ENCODE results near the gene RNF115. TPM values are rescaled to one million over a fixed set of nuclear protein-coding genes. Genes with fewer than 3 reads are reported as not detected.
"Not testable (repeated sequence)": the region's sequence is repeated elsewhere in the genome, so short reads cannot be mapped to it uniquely, and the experiment has no call there.

RNF115 gene
- total RNA-seq, 1 experiment from 2014 or later = 11.5 TPM

- Histone ChIP-seq H3K36me3 (replicated peaks; ENCODE audit: control insufficient read depth, insufficient read depth, low read length) (peaks cover 17% of the 10 kb centered on the region), H3K27me3 (ENCODE audit: control insufficient read depth, insufficient read depth, low read length) (peaks cover 5% of the 10 kb centered on the region; the same call in 1 of the 2 replicates), H3K4me3 (ENCODE audit: insufficient read depth, low read depth, low read length) (peak within 1 kb of the TSS; percentile 69)
- DNase-seq = peak; percentile 95
Observed at GRCh38 chr1:145845514-145846161, 21.7 kb upstream of the RNF115 start, which contains the start of gene NUDT17. TSS of gene NUDT17 (plus strand) at chr1:145845630. CDS start at chr1:145845641, 11 bp downstream.

GRCh38 chr1:145845144-145845513 lies 21.2 kb upstream of the RNF115 start:
- Histone ChIP-seq H3K27me3 (ENCODE audit: control insufficient read depth, insufficient read depth, low read length) (peaks cover 5% of the 10 kb centered on the region; the same call in 1 of the 2 replicates), H3K36me3 (replicated peaks; ENCODE audit: control insufficient read depth, insufficient read depth, low read length) (peaks cover 17% of the 10 kb centered on the region), H3K4me3 (ENCODE audit: insufficient read depth, low read depth, low read length) (peak overlapping the region; percentile 69; the same call in 1 of the 2 replicates)
- no peak for DNase-seq

- peaks cover 20% of the 10 kb centered on the region for H3K36me3 ChIP-seq (replicated peaks; ENCODE audit: control insufficient read depth, insufficient read depth, low read length)
- H3K27me3 ChIP-seq (ENCODE audit: control insufficient read depth, insufficient read depth, low read length) = peaks cover 5% of the 10 kb centered on the region; the same call in 1 of the 2 replicates
- no peak for DNase-seq
- H3K4me3 ChIP-seq (ENCODE audit: insufficient read depth, low read depth, low read length) = no peak overlapping the region
Observed at GRCh38 chr1:145843031-145843430, 19.1 kb upstream of the RNF115 start.

- no peak overlapping the region for H3K4me3 ChIP-seq (ENCODE audit: insufficient read depth, low read depth, low read length)
- peaks cover 42% of the 10 kb centered on the region for H3K36me3 ChIP-seq (replicated peaks; ENCODE audit: control insufficient read depth, insufficient read depth, low read length)
- DNase-seq = no peak
- no peaks in the 10 kb centered on the region for H3K27me3 ChIP-seq (ENCODE audit: control insufficient read depth, insufficient read depth, low read length)
Observed at GRCh38 chr1:145837656-145838055, 13.8 kb upstream of the RNF115 start.

GRCh38 chr1:145830810-145831209 lies 6.9 kb upstream of the RNF115 start:
- H3K36me3 ChIP-seq (replicated peaks; ENCODE audit: control insufficient read depth, insufficient read depth, low read length) = peaks cover 37% of the 10 kb centered on the region
- DNase-seq; H3K4me3 ChIP-seq (ENCODE audit: insufficient read depth, low read depth, low read length); H3K27me3 ChIP-seq (ENCODE audit: control insufficient read depth, insufficient read depth, low read length): not testable (repeated sequence)

GRCh38 chr1:145828367-145829026 lies 4.6 kb upstream of the RNF115 start:
- peaks cover 31% of the 10 kb centered on the region for H3K36me3 ChIP-seq (replicated peaks; ENCODE audit: control insufficient read depth, insufficient read depth, low read length)
- no peak overlapping the region for H3K4me3 ChIP-seq (ENCODE audit: insufficient read depth, low read depth, low read length)
- no peak for DNase-seq
- H3K27me3 ChIP-seq (ENCODE audit: control insufficient read depth, insufficient read depth, low read length) = no peaks in the 10 kb centered on the region

GRCh38 chr1:145827966-145828365 lies 4.1 kb upstream of the RNF115 start:
- Histone ChIP-seq H3K4me3 (ENCODE audit: insufficient read depth, low read depth, low read length) (no peak overlapping the region), H3K27me3 (ENCODE audit: control insufficient read depth, insufficient read depth, low read length) (no peaks in the 10 kb centered on the region), H3K36me3 (replicated peaks; ENCODE audit: control insufficient read depth, insufficient read depth, low read length) (peaks cover 27% of the 10 kb centered on the region)
- no peak for DNase-seq

- Histone ChIP-seq H3K4me3 (ENCODE audit: insufficient read depth, low read depth, low read length) (no peak overlapping the region), H3K27me3 (ENCODE audit: control insufficient read depth, insufficient read depth, low read length) (no peaks in the 10 kb centered on the region), H3K36me3 (replicated peaks; ENCODE audit: control insufficient read depth, insufficient read depth, low read length) (peaks cover 23% of the 10 kb centered on the region)
- no peak for DNase-seq
Observed at GRCh38 chr1:145826030-145826429, 2.1 kb upstream of the RNF115 start.

- peak overlapping the region; percentile 91 for H3K4me3 ChIP-seq (ENCODE audit: insufficient read depth, low read depth, low read length)
- peak; percentile 22 for DNase-seq
- peaks cover 21% of the 10 kb centered on the region for H3K36me3 ChIP-seq (replicated peaks; ENCODE audit: control insufficient read depth, insufficient read depth, low read length)
- H3K27me3 ChIP-seq (ENCODE audit: control insufficient read depth, insufficient read depth, low read length) = no peaks in the 10 kb centered on the region
Observed at GRCh38 chr1:145824499-145824842, 576 bp upstream of the RNF115 start.

- not testable (repeated sequence) for H3K27me3 ChIP-seq (ENCODE audit: control insufficient read depth, insufficient read depth, low read length); H3K36me3 ChIP-seq (replicated peaks; ENCODE audit: control insufficient read depth, insufficient read depth, low read length); H3K4me3 ChIP-seq (ENCODE audit: insufficient read depth, low read depth, low read length); DNase-seq
Observed at GRCh38 chr1:145822779-145823331, 1.0 kb downstream of the RNF115 start.

GRCh38 chr1:145818095-145818494 lies 5.8 kb downstream of the RNF115 start:
- H3K27me3 ChIP-seq (ENCODE audit: control insufficient read depth, insufficient read depth, low read length); DNase-seq; H3K36me3 ChIP-seq (replicated peaks; ENCODE audit: control insufficient read depth, insufficient read depth, low read length); H3K4me3 ChIP-seq (ENCODE audit: insufficient read depth, low read depth, low read length): not testable (repeated sequence)

GRCh38 chr1:145812977-145813810 lies 10.7 kb downstream of the RNF115 start:
- not testable (repeated sequence) for DNase-seq; H3K36me3 ChIP-seq (replicated peaks; ENCODE audit: control insufficient read depth, insufficient read depth, low read length); H3K27me3 ChIP-seq (ENCODE audit: control insufficient read depth, insufficient read depth, low read length); H3K4me3 ChIP-seq (ENCODE audit: insufficient read depth, low read depth, low read length)

- Histone ChIP-seq H3K4me3 (ENCODE audit: insufficient read depth, low read depth, low read length) (no peak overlapping the region), H3K27me3 (ENCODE audit: control insufficient read depth, insufficient read depth, low read length) (no peaks in the 10 kb centered on the region), H3K36me3 (replicated peaks; ENCODE audit: control insufficient read depth, insufficient read depth, low read length) (no peaks in the 10 kb centered on the region)
- DNase-seq = no peak
Observed at GRCh38 chr1:145806844-145807243, 17.1 kb downstream of the RNF115 start.

GRCh38 chr1:145806408-145806807 lies 17.5 kb downstream of the RNF115 start:
- no peaks in the 10 kb centered on the region for H3K36me3 ChIP-seq (replicated peaks; ENCODE audit: control insufficient read depth, insufficient read depth, low read length)

More at GRCh38 chr1:145806408-145806807, 17.5 kb downstream of the RNF115 start:
- DNase-seq = no peak
- no peaks in the 10 kb centered on the region for H3K27me3 ChIP-seq (ENCODE audit: control insufficient read depth, insufficient read depth, low read length)
- H3K4me3 ChIP-seq (ENCODE audit: insufficient read depth, low read depth, low read length) = no peak overlapping the region
